ENCODE data around the gene ABLIM2. TPM values are rescaled to one million over a fixed set of nuclear protein-coding genes. Genes with fewer than 3 reads are reported as not detected.
A peak's percentile ranks its signal among the peaks of the same experiment; 100 is the strongest.

The ABLIM2 gene
- total and polyA plus RNA-seq, 2 of the 4 experiments (the other 2 are of a cell fraction), result under 0.01 to 0.10 TPM

DNA sequence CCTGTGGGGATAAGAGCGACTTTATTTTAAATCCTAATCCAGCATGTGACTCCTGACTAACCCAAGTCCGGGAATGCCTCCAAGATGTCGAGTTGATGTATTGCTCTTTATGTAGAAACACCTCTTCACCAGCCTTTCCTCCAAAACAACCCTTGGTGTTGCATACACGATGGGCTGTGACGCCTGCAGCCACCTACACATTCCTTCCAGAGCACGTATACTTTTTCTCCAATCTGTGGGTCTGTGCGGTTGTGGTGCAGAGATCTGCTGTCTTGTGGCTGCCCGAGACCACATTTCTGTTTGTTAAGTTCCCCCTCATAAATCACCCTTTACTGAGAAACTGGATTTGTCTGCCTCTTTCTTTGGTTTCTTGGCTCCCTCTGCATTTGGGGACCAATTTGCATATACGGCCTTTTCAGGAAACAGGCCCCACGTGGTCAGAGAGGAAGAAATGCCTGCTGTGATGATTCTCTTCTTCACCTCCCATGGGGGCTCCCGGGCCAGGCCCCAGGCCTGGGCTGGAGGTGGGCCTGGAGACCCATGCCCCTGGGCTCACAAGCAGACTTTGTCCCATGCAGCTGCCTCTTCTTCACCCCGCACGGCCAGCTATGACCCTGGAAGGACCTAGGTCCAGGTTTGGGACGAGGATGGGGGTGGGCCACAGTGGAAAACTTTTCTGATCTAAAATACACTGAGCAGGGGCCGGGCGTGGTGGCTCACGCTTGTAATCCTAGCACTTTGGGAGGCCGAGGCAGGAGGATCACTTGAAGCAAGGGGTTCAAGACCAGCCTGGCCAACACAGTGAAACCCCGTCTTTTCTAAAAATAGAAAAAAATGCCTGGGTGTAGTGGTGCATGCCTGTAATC is 197.6 kb downstream of the ABLIM2 start:
- Histone ChIP-seq H3K79me1 (ENCODE audit: low read depth in 1 of 2, low read length in 2 of 2) (peaks cover 0 to 12% of the 10 kb centered on the region in 2 experiments; a peak in 2 of 4 replicates), H2BK15ac (ENCODE audit: low read depth, low read length) (peak overlapping the region; percentile 87; the same call in 1 of the 3 replicates), H3K27me3 (ENCODE audit: control insufficient read depth, insufficient read depth, low read length) (peaks cover 2% of the 10 kb centered on the region; the same call in 1 of the 2 replicates), H4K91ac (ENCODE audit: insufficient read depth, low read depth, low read length) (peak overlapping the region; percentile 94), H2BK120ac (ENCODE audit: low read depth, low read length) (peak overlapping the region; percentile 98), H2AK5ac (ENCODE audit: low read depth, low read length) (peak overlapping the region; percentile 71), H3K23ac (ENCODE audit: low read depth, low read length) (no peak overlapping the region), H2BK20ac (ENCODE audit: low read depth, low read length) (peak overlapping the region; percentile 98), H3K4me1 (ENCODE audit: control insufficient read depth, insufficient read depth, low read length) (peaks cover 20% of the 10 kb centered on the region), H2AFZ (replicated peaks; ENCODE audit: low read length, poor library complexity) (peak overlapping the region; percentile 79), H3K4me3 (ENCODE audit: insufficient read depth, low read depth, low read length) (no peak overlapping the region), H3K18ac (ENCODE audit: low read depth, low read length) (peak overlapping the region; percentile 45), H3K27ac (ENCODE audit: insufficient read depth, low read length) (peak overlapping the region; percentile 75), H4K5ac (ENCODE audit: low read depth, low read length) (peak overlapping the region; percentile 32), H3K4me2 (ENCODE audit: low read depth, low read length) (peak overlapping the region; percentile 11; the same call in 1 of the 2 replicates), H3K9ac (ENCODE audit: low read depth, low read length) (no peak overlapping the region), H3K56ac (ENCODE audit: extremely low read depth, insufficient read depth, low read length) (no peak overlapping the region), H3K4ac (ENCODE audit: low read depth, low read length) (peak overlapping the region; percentile 98), H2AK9ac (replicated peaks; ENCODE audit: low read depth, low read length, poor library complexity) (peak overlapping the region; percentile 58), H3K14ac (replicated peaks; ENCODE audit: low read depth, low read length) (peak overlapping the region; percentile 31), H3K9me3 (ENCODE audit: control insufficient read depth, insufficient read depth, low read length) (no peaks in the 10 kb centered on the region), H2BK5ac (ENCODE audit: low read depth, low read length, poor library complexity, severe bottlenecking) (peak overlapping the region; percentile 85), H3K36me3 (ENCODE audit: control insufficient read depth, insufficient read depth, low read length) (no peaks in the 10 kb centered on the region), H4K20me1 (ENCODE audit: insufficient read depth, low read length) (no peaks in the 10 kb centered on the region; the same call in 1 of the 2 replicates), H4K8ac (ENCODE audit: low read depth in 2 of 2, low read length in 2 of 2) (peak overlapping the region; percentile 1 to 90; a peak in 3 of 4 replicates), H3K9me1 (ENCODE audit: insufficient read depth, low read length) (peaks cover 22% of the 10 kb centered on the region)
- ChIA-PET POLR2A (ENCODE audit: unreplicated experiment) (no interaction called here), CTCF (interaction anchor here (1.0 kb wide), 1 partner anchor 23 kb away, joined by 3 read pairs; no protein-coding TSS in a partner anchor)
- ATAC-seq (ENCODE audit: low read depth) (peak; percentile 85), DNase-seq (peak; percentile 100)
- in situ Hi-C loops (cut with MboI; ENCODE audit: low sequenced_read_pairs), result no loop called here
- 78% methylated on average over 6 of the region's 19 CpGs; no CpG with 5 or more reads in 1 of the 2 experiments for WGBS, 2 experiments (ENCODE audit: extremely low coverage in 2 of 2, insufficient read length in 1 of 2)
- no TSS peak for BruUV-seq (replicated peaks)
- dilution Hi-C loops (cut with HindIII; ENCODE audit: low sequenced_read_pairs, unreplicated experiment), result no loop called here
- intact Hi-C loops (cut with micrococcal nuclease), result loop anchor here (2.0 kb wide), 1 partner anchor 22 kb away; the partner anchor contains the start of gene AFAP1
- no peak for TF ChIP-seq SMC3 (IDR thresholded peaks at IDR 0.05; ENCODE audit: low read depth, low read length)
- no peak for TF ChIP-seq ELK1 (IDR thresholded peaks at IDR 0.05; ENCODE audit: borderline replicate concordance, low read depth, low read length)
- TF ChIP-seq MAZ (IDR thresholded peaks at IDR 0.05; ENCODE audit: borderline replicate concordance, low read depth, low read length), result 0 out of 2 replicates have a peak, but pooled peaks have one; percentile 34
- 0 out of 2 replicates have a peak, but pooled peaks have one; percentile 0 for TF ChIP-seq CTCF (conservative IDR thresholded peaks at IDR 0.05; ENCODE audit: low read depth, low read length)
- TF ChIP-seq CHD1 (IDR thresholded peaks at IDR 0.05; ENCODE audit: low read depth, low read length), result 0 out of 2 replicates have a peak, but pooled peaks have one; percentile 62
- TF ChIP-seq MXI1 (IDR thresholded peaks at IDR 0.05; ENCODE audit: borderline replicate concordance, low read depth, low read length), result no peak
- peak; percentile 96 for TF ChIP-seq CEBPB (IDR thresholded peaks at IDR 0.05; ENCODE audit: low read depth, low read length)
- TF ChIP-seq BHLHE40 (IDR thresholded peaks at IDR 0.05; ENCODE audit: low read depth, low read length), result peak; percentile 83
- peak; percentile 65; the same call in 1 of the 2 replicates for TF ChIP-seq FOS (IDR thresholded peaks at IDR 0.05; ENCODE audit: low read depth, low read length)
- TF ChIP-seq RCOR1 (IDR thresholded peaks at IDR 0.05; ENCODE audit: insufficient replicate concordance, low read length), result peak; percentile 55
- peak; percentile 7; the same call in 1 of the 2 replicates for TF ChIP-seq NFE2L2 (IDR thresholded peaks at IDR 0.05; ENCODE audit: low read depth, low read length)
- TF ChIP-seq MAFK (IDR thresholded peaks at IDR 0.05; ENCODE audit: low read depth, low read length), result 0 out of 2 replicates have a peak, but pooled peaks have one; percentile 11
